ENCODE results near the gene ACKR2.

ACKR2 gene

GRCh38 chr3:42809202-42809601 lies at the start of gene ACKR2:
TSS of gene ACKR2 (plus strand) at chr3:42809445. CDS start at chr3:42864503, 55,058 bp downstream.
- DNase-seq = no peak

GRCh38 chr3:42762046-42762724 lies 47.1 kb upstream of the ACKR2 start:
- no peak for DNase-seq

GRCh38 chr3:42763021-42763420 lies 46.2 kb upstream of the ACKR2 start:
- DNase-seq = no peak

- no peak for DNase-seq
Observed at GRCh38 chr3:42764115-42764514, 45.1 kb upstream of the ACKR2 start.

GRCh38 chr3:42764561-42765295 lies 44.5 kb upstream of the ACKR2 start:
- DNase-seq = no peak

GRCh38 chr3:42769477-42770131 lies 39.6 kb upstream of the ACKR2 start:
- no peak for DNase-seq

GRCh38 chr3:42771271-42771670 lies 38.0 kb upstream of the ACKR2 start:
- DNase-seq = no peak

- DNase-seq = peak; percentile 33
Observed at GRCh38 chr3:42772670-42773408, 36.4 kb upstream of the ACKR2 start, which contains the start of gene CCDC13. TSS of gene CCDC13 (minus strand) at chr3:42773253. CDS start at chr3:42758345, 14,908 bp downstream.

GRCh38 chr3:42773409-42773751 lies 35.9 kb upstream of the ACKR2 start:
- DNase-seq = no peak

- DNase-seq = no peak
Observed at GRCh38 chr3:42778644-42779043, 30.6 kb upstream of the ACKR2 start.

- DNase-seq = no peak
Observed at GRCh38 chr3:42780398-42780797, 28.8 kb upstream of the ACKR2 start.

- DNase-seq = no peak
Observed at GRCh38 chr3:42780892-42781700, 28.1 kb upstream of the ACKR2 start.

GRCh38 chr3:42786212-42786611 lies 23.0 kb upstream of the ACKR2 start:
- DNase-seq = no peak

GRCh38 chr3:42786631-42787030 lies 22.6 kb upstream of the ACKR2 start:
- DNase-seq = no peak

GRCh38 chr3:42790714-42791229 lies 18.5 kb upstream of the ACKR2 start:
- no peak for DNase-seq

GRCh38 chr3:42795621-42796181 lies 13.5 kb upstream of the ACKR2 start:
- DNase-seq = no peak

- no peak for DNase-seq
Observed at GRCh38 chr3:42796332-42796885, 12.8 kb upstream of the ACKR2 start.

GRCh38 chr3:42799376-42799775 lies 9.9 kb upstream of the ACKR2 start:
- no peak for DNase-seq

GRCh38 chr3:42800251-42800650 lies 9.0 kb upstream of the ACKR2 start:
- DNase-seq = no peak

GRCh38 chr3:42801048-42801620 lies 8.1 kb upstream of the ACKR2 start:
- no peak for DNase-seq

GRCh38 chr3:42801784-42802183 lies 7.5 kb upstream of the ACKR2 start:
- DNase-seq = no peak

All from NCI-H187 treated with DMSO at 0.1 percent for 48 hours (cell line).